WTC11 (cell line): ENCODE measurements around the gene FZD1. TPM values are rescaled to one million over a fixed set of nuclear protein-coding genes. Genes with fewer than 3 reads are reported as not detected.

ENCODE experiments used
- ATAC-seq: fragments of 200-7000 bp; cut with Tn5 transposase; 2 replicates; pipeline ENCODE4 v1.10.0; 2021; ENCODE audit warnings: mild to moderate bottlenecking, moderate library complexity
- CTCF ChIA-PET: fragments of 300-600 bp; sonication (Branson Sonifier 250); formaldehyde crosslinking; loops from one replicate; lab custom pipeline; 2021; ENCODE audit warnings: antibody characterized with exemption; lab: Charles Lee
- POLR2A ChIA-PET: fragments of 350-600 bp; sonication (Branson Sonifier 250); formaldehyde crosslinking; loops from one replicate; lab custom pipeline; 2021; ENCODE audit warnings: antibody characterized with exemption; lab: Charles Lee
- DNase-seq: peaks from one replicate; pipeline ENCODE4 v3.0.0; 2021; ENCODE audit warnings: low spot score
- H3K27ac Mint-ChIP-seq: 2 replicates; pipeline ENCODE4 v1.8.0; 2021; ENCODE audit warnings: mixed read lengths
- H3K27me3 Mint-ChIP-seq: 2 replicates; pipeline ENCODE4 v1.8.0; 2021; ENCODE audit warnings: low read depth, mild to moderate bottlenecking, moderate library complexity, mixed read lengths
- H3K36me3 Mint-ChIP-seq: 2 replicates; pipeline ENCODE4 v1.8.0; 2021; ENCODE audit warnings: mixed read lengths
- H3K4me1 Mint-ChIP-seq: 2 replicates; pipeline ENCODE4 v1.8.0; 2022; ENCODE audit warnings: mixed read lengths
- H3K4me3 Mint-ChIP-seq: 2 replicates; pipeline ENCODE4 v1.8.0; 2021; ENCODE audit warnings: mild to moderate bottlenecking, moderate library complexity, mixed read lengths
- H3K9me3 Mint-ChIP-seq: 2 replicates; pipeline ENCODE4 v1.8.0; 2021; ENCODE audit warnings: mixed read lengths
- ARID4B ChIP-seq: sonication (generic); formaldehyde crosslinking; IDR thresholded peaks from 2 replicates; pipeline ENCODE4 v1.8.0; 2023; ENCODE audit warnings: missing genetic modification reagents, mild to moderate bottlenecking, borderline replicate concordance
- E2F4 ChIP-seq: sonication (generic); formaldehyde crosslinking; IDR thresholded peaks from 2 replicates; pipeline ENCODE4 v1.8.1; 2022; ENCODE audit warnings: low read depth, mild to moderate bottlenecking, moderate library complexity, missing genetic modification reagents, borderline replicate concordance
- ERG ChIP-seq: fragments of 250-450 bp; sonication (Bioruptor Pico); IDR thresholded peaks from 2 replicates; pipeline ENCODE4 v1.8.0; 2021; ENCODE audit warnings: mild to moderate bottlenecking
- FOXP4 ChIP-seq: sonication (generic); formaldehyde crosslinking; IDR thresholded peaks from 2 replicates; pipeline ENCODE4 v1.8.0; 2022; ENCODE audit warnings: mild to moderate bottlenecking, missing genetic modification reagents
- HMGXB4 ChIP-seq: sonication (generic); formaldehyde crosslinking; IDR thresholded peaks from 2 replicates; pipeline ENCODE4 v1.8.1; 2023; ENCODE audit warnings: mild to moderate bottlenecking, moderate library complexity, missing genetic modification reagents
- IRF2 ChIP-seq: sonication (generic); formaldehyde crosslinking; IDR thresholded peaks from 2 replicates; pipeline ENCODE4 v1.8.0; 2022; ENCODE audit warnings: low read depth, missing genetic modification reagents, borderline replicate concordance
- NR1H2 ChIP-seq: sonication (generic); formaldehyde crosslinking; IDR thresholded peaks from 2 replicates; pipeline ENCODE4 v1.9.0; 2021; ENCODE audit warnings: mild to moderate bottlenecking, moderate library complexity, missing genetic modification reagents
- PREB ChIP-seq: sonication (generic); formaldehyde crosslinking; IDR thresholded peaks from 2 replicates; pipeline ENCODE4 v1.8.1; 2022; ENCODE audit warnings: mild to moderate bottlenecking, missing genetic modification reagents, moderate library complexity, borderline replicate concordance
- PRRX2 ChIP-seq: fragments of 250-450 bp; sonication (Bioruptor Pico); IDR thresholded peaks from 2 replicates; pipeline ENCODE4 v1.8.0; 2021; ENCODE audit warnings: mild to moderate bottlenecking
- RORB ChIP-seq: fragments of 250-450 bp; sonication (Bioruptor Pico); IDR thresholded peaks from 2 replicates; pipeline ENCODE4 v1.9.0; 2021; ENCODE audit warnings: mild to moderate bottlenecking
- TEAD4 ChIP-seq: sonication (generic); formaldehyde crosslinking; IDR thresholded peaks from 2 replicates; pipeline ENCODE4 v1.8.0; 2022; ENCODE audit warnings: mild to moderate bottlenecking, missing genetic modification reagents
- USF1 ChIP-seq: sonication (generic); formaldehyde crosslinking; IDR thresholded peaks from 2 replicates; pipeline ENCODE4 v1.8.0; 2022; ENCODE audit warnings: mild to moderate bottlenecking, missing genetic modification reagents
- ZBTB43 ChIP-seq: sonication (generic); formaldehyde crosslinking; IDR thresholded peaks from 2 replicates; pipeline ENCODE4 v1.8.1; 2023; ENCODE audit warnings: mild to moderate bottlenecking, missing genetic modification reagents
- ZMAT4 ChIP-seq: fragments of 250-450 bp; sonication (Bioruptor Pico); IDR thresholded peaks from 2 replicates; pipeline ENCODE4 v1.9.0; 2021; ENCODE audit warnings: mild to moderate bottlenecking
- ZSCAN18 ChIP-seq: fragments of 250-450 bp; sonication (Bioruptor Pico); IDR thresholded peaks from 2 replicates; pipeline ENCODE4 v2.1.2; 2022; ENCODE audit warnings: mild to moderate bottlenecking, moderate library complexity
- total RNA-seq: library from RNA; stranded (reverse); gene quantifications from 3 replicates; pipeline ENCODE4 v1.2.3, GENCODE V29; 2021

Gene FZD1
- total RNA-seq, 1 experiment from 2014 or later, result 2.0 TPM

GRCh38 chr7:91266067-91266688 lies 1.9 kb downstream of the FZD1 start:
- no peaks in the 10 kb centered on the region for H3K9me3 Mint-ChIP-seq
- H3K27ac Mint-ChIP-seq, result no peak overlapping the region
- peak overlapping the region; percentile 84 for H3K4me3 Mint-ChIP-seq
- ATAC-seq (no peak), DNase-seq (peak; percentile 22)
- H3K4me1 Mint-ChIP-seq, result peaks cover 31% of the 10 kb centered on the region
- ChIA-PET CTCF (interaction anchor here (0.7 kb wide), 1 partner anchor 22 kb away, joined by 4 read pairs; no protein-coding TSS in a partner anchor), POLR2A (no interaction called here)
- peaks cover 79% of the 10 kb centered on the region for H3K27me3 Mint-ChIP-seq
- H3K36me3 Mint-ChIP-seq, result no peaks in the 10 kb centered on the region; the same call in 1 of the 2 replicates
- TF ChIP-seq RORB (CRISPR knock-in tag) (no peak), IRF2 (CRISPR knock-in tag) (no peak), NR1H2 (CRISPR knock-in tag) (no peak), HMGXB4 (CRISPR knock-in tag) (no peak), ARID4B (CRISPR knock-in tag) (no peak), FOXP4 (CRISPR knock-in tag) (no peak; the same call in 1 of the 2 replicates), PREB (CRISPR knock-in tag) (no peak), ZBTB43 (CRISPR knock-in tag) (no peak), TEAD4 (no peak), ERG (CRISPR knock-in tag) (no peak), USF1 (CRISPR knock-in tag) (no peak), ZSCAN18 (CRISPR knock-in tag) (no peak), E2F4 (CRISPR knock-in tag) (no peak), PRRX2 (CRISPR knock-in tag) (no peak), ZMAT4 (CRISPR knock-in tag) (no peak)
